Hematopoietic multipotent progenitor cell treated with erythropoietin and hydrocortisone succinate and interleukin-3 and kit ligand, for 17 days (in vitro differentiated cells): ENCODE data around the gene CTBP2.
"Not testable (repeated sequence)": the region's sequence is repeated elsewhere in the genome, so short reads cannot be mapped to it uniquely, and the experiment has no call there.

ENCODE experiments used
- DNase-seq: peaks from one replicate; pipeline ENCODE4 v3.0.0-alpha.2; 2015; ENCODE audit warnings: low spot score

Gene CTBP2

DNA sequence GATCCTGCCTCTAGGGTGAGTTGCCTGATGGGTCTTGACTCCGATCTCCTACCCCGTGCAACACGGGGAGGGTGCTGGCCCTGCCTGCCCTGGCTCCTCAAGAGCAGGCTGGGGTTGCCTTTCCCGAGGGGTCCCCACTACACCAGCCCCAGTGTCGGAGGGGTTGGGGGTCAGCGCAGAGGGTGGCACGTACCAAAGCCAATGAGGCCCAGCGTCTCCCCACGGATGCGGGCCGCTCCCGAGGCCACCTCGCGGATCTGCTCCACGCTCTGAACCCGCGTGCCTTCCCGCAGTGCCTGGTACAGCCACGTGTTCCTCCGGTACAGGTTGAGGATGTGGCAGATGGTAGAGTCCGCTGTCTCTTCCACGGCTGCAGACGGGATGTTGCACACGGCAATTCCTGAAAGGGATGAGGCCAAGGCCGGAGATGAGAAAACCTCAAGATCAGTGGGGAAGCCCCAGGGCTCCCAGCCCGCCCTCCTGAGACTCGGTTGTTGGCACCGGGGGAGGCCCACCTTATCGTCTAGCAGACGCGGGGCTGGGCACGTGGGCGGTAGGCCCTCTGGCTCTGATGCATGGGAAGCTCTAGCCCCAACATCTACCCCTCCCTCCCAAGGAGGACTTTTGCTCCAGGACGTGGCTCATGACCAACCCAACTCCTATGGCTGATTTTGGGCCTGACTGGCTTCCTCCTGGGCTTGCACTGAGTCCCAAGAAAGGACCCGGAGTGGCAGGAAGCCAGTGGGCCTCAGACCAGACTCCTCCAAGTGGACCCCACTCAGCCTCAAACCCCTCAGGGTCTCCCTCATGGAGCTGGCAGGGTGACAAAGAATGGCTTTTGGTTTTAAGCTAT lies 162.4 kb downstream of the CTBP2 start:
- DNase-seq = peak; percentile 43

DNA sequence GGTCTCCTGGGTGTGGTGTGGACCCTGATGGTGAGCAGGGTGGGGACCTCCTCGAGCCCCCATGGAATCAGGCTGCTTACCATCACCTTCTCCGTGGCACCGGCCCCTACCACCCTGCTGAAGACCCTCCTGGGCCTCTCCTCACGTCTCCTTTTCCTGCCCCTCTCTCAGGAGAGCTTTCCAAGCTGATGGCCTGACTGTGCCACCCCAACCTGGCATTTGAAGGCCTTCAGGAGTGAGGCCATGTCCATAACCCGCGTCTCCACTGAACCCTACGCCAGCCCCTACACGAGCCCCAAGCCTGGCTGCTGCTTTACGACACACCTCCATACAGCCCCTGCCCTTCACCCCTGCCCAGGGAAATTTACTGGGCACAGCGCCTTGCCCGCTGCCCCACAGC lies 163.1 kb downstream of the CTBP2 start:
- no peak for DNase-seq

DNA sequence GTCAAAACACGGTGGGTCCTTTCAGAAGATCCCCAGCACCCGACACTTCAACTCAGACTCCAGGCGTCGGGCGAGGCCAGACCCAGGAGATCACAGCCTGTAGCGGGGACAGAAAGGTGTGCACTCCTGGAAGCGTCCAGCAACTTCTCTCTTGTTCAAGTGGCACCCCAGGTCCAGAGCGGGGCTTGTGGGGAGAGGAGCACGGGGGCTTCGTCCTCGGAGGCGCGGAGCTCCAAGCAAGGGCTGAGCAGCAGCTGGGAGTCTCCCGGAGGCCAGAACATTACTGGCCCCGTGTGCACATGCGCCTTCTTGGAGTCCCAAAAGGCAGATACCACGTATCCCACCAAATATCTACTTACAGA lies 163.5 kb downstream of the CTBP2 start:
- DNase-seq = no peak

DNA sequence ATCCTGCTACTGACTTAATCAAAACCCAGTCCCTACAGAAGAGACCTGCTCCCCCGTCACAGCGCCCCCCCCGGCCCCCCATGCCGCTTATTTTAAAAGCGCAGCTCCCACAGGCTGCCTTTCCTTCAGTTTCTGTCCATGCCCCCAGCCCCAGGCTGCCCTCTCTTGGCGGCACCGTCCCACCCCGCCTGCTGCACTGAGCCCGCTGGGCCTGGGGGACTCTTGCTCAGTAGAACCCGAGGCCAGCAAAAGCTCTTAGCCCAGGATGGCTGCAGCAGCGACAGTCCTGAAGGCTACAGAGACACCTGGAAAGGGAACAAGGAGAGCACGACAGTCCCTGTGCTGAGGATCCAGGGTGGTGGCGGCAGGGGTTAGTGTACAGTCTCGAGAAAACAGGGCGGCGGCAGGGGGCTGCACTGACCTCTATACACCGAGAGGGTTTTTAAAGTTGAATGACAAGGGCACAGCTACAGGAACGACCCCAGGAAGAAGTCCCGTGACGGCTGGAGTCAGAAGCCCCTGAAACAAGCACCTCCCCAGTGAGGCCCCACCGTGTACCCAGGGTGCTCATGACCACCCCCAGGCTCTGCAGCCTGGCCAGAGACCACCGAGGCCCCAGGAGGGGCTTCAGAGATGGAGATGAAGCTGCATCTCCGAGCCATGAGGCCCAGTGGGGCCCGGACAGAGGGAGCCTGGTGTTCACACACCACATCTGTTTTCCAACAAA lies 164.1 kb downstream of the CTBP2 start:
- DNase-seq = no peak

DNA sequence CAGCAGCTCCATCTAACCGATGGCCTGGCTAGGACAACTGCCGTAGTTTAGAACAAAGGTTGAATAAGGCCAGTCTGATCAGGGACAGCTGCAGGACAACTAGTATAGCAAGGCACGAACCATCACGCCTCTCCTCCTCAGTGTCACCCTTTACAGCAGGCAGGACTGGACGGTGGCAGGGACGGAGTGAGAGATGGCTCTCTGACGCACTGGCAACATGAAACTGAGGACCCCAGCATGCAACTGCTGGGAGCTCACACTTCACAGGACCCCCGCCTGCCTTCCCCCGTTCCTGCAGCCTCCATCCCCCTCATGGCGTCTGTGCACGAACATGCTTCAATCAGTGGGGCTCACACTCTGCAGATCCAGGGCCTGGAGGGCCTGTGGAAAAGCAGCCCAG lies 164.8 kb downstream of the CTBP2 start:
- no peak for DNase-seq

DNA sequence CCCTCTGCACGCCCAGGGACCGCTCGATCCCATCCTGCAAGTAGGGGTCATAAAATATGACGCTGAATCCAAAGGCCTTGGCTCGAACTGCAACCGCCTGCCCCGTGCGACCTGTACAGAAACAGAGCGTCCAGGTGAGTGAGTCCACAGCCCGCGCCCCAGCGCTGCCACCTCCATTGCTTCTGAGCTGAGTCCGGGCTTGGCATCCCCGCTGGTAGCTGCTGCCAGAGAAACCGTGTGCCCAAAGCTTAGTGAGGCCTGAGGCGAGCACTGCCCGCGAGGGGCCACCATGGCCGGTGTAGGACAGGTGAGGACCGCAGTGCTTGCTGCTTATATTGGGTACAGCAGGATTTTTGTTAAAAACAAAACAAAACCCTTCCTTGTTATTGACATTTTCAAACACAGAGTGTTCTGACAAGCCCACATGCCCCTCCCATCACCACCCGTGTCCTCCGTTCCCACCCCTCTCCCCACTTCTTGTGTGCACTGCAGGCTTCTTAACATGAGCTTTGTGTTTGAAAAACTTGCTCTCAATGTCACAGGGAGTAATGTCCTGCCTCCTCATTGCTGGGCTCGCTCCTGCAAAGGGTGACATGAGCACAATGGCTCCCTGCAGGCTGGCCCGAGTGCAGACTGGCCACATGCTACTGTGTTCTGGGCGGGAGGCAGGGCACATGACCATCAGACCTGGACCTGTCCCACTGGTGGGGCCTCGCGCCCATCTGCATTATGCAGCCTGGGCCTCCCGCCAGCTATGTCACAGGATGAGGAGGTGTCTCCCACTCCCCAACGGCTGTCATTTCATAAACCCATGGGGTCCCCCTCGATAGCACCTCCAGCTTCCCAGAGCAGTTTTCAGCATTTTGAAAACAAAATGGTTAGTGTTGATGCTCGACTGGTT lies 165.5 kb downstream of the CTBP2 start:
- no peak for DNase-seq

DNA sequence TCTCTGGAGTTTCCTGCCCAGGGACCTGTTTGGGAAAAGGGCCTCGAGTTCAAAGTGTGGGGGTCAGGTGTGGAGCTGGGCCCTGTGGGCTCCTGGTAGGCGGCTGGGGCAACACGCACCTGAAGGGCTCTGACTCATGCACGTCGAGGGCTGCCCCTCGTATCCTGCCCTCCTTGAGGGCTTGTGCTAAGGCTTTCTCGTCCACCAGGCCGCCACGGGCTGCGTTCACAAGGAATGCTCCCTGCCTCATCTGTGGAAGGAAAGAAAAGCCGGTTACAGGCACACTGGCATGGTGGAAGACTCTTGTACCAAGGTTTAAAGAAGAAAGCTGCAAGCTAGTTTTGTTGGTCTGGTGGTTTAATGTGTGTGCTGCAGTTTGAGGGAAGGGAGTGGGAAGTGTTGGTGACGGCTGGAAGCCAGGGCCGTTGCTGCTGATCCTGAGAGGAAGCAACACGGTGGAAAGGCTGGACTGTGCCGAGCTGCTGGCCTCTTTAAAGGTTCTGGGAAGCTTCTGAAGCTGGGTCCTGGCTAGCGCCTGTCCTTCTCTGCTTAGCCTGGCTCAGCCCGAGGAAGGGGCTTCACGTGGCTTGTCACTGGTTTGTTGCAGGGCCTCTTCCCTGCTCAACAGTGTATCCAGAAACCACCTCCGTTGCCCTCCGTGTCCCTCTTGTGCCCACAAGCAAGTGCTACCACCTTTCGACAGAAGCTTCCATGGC lies 166.5 kb downstream of the CTBP2 start:
- DNase-seq = no peak

DNA sequence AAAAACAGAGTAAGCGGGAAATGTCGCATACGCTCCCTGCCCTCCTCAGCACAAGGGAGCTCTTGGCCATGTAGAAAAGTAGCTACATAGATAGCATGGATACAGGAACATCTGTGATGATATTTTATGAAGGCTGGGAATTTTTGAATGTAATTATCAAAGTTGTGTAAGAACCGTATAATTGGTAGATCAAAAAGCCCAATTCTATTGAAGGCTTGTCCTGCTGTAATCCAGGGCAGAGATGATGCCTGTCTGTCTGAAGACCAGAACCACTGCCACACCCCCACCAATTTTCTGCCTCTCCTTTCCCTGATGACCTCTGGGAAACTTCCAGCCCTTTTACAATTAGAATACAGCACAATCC lies 167.0 kb downstream of the CTBP2 start:
- no peak for DNase-seq

DNA sequence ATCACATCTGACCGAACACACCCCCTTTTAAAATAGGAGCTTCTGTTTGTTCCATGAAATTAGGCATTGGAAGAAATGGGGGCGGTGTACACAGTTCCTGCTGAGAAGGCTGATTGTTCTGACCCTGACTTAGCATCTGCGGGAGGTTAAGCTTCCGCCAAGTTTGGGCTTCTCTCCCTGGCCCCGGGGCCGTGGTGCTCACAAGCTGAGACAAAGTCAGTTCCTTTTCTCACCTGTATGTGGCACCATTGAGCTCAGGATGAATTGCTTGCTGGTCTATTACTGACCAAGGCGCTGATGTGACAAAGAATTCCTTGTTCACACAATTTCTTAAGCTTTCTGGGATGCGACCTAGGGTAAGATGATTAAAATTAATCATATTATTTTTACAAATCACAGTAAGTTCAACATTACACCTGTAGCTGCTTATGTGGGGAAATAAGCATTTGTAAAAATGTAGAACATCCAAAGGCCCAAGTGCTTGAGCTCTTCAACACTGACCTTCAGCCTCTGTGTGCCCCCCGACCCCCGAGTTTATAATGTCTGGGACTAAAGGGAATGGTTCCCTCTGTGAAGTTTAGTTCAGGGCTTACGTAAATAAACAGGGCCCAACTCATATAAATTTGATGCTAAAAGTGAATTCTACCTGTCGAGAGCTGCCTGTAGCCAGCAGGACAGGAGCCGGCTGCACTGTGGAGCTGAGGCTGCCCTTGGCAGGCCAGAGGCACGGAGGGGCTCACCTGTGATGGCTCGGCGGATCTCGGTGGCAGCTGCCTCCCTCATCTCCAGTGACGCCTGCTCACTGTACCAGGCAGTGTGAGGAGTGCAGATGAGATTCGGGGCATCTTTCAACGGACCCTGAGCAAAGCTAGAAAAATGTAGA lies 167.7 kb downstream of the CTBP2 start:
- peak; percentile 67 for DNase-seq

DNA sequence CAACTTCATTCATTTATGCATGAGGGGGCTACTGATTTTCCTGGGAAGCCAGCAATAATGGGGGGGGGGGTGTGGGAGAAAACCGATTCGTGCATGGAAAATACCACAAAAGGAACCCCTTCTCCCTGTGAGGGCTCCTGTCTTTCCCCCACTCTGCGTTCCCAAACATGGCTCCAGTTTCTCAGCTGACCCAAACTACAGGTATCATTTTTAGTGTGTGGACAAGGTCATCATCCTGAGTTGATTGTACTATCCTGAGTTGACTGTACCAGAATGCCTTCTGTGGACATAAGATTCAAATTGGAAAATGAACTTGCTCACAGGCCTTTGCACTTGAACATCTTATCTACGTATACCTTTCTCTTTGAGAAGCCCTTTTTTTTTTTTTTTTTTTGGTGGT lies 168.5 kb downstream of the CTBP2 start:
- DNase-seq = no peak

DNA sequence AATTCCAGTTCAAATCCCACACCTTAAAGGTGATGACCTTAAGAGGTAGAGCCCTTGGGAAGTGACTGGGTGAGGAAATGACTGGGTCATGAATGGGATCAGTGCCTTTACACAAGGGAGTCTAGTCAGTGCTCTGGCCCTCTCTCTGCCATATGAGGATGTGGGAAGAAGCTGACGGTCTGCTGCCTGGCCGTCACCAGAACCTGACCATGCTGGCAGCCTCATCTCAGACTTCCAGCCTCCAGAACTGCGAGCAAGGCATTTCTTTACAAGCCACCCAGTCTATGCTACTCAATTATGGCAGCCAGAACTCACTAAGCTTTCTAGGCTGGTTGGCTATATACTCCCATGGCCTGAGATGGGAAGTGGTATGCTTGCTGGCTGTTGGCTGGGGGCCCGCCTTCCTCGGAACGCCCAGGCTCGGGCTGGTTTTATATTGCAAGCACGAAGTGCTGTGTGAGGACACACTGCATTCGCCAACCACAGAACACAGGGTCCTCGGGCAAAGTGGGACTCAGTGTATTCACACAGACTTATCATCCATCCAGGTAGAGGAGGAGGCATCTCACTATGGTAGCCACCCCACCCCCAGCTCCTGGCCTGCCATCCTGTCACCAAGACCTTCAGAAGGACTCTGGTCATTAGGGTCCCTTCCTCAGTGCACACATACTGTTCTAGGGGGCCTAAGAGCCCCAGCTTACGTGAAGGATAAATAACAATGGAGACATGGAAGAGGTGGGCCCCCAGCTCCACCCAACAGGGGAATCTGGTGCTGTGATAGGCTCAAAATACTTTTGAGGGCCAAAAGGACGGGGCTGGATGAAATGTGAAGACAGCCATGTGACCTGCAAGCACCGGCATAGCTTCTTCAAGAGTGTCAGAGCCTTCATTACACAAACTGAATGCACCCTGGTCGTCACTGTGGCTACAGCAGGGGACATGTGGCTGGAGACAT lies 169.4 kb downstream of the CTBP2 start:
- no peak for DNase-seq

DNA sequence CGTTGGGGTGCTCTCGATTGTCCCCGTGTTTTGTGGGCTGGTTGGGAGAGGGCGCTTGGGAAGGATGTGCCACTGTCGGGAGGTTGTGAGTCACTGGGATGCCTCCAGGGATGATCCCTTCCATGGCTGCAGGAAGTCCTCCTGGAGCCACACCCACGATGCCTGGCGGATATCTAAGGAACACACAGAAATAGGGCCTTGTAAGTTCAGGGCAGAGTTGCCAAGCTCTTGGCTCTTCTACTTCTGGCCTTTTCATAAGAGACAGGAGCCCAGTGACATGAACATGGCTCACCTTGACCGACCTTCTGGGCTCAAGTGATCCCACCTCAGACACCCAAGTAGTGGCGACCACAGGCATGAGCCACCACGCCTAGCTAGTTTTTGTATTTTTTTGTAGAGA lies 170.8 kb downstream of the CTBP2 start:
- DNase-seq = no peak

DNA sequence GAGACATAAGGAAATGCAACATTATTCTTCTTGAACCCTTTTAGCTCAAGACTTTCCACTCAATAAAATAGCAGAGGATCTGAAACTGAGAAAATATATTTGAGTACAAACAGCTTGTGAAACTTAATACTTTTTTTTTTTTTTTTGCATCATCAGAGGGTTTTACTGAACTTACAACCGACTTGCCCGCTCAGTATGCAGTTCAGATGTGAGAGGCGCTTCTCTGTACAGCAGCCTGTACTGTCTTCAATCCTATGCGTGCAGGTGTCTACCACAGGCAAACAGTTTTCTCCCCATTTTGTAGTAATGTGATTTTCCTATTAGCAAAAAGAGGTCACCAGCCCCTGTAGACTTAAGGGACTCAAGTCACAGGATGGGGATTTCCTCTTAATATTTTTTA lies 171.6 kb downstream of the CTBP2 start:
- not testable (repeated sequence) for DNase-seq

DNA sequence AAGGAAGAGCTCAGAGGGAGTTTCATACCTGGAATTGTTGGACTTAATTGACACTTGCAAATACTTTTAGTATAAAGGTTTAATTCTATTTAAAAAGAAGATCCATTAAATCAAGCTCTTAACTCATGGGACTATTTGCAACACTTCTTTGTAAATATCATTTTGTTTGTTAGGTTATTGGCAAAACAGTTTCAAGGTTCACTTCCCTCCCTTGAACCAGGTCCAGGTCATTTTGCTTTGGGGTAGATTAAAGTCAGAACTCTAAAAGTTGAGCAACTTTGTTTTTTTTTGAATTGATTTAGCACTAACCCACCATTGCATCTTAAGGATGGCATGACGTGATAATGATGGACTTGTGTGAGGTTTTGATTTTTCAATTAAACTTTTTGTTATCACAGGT lies 172.6 kb downstream of the CTBP2 start:
- no peak for DNase-seq

DNA sequence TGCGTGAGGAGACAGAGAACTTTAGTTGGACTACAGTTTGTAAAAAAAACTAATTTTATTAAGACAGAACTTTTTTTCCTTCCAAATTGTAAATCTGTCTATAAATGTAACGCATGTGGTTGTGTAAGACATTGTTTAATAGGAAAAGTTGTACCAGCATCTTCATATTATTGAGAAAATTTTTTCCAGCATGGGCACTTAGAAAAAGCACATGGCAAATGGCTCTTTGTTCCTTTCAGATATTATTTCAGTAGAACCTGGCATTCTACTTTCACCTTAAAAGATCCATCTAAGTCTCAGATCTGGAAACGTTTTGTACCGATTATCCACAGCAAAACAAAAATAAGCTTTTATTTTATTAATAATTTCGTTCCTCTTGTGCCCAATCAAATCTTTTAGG lies 175.2 kb downstream of the CTBP2 start:
- DNase-seq = no peak

DNA sequence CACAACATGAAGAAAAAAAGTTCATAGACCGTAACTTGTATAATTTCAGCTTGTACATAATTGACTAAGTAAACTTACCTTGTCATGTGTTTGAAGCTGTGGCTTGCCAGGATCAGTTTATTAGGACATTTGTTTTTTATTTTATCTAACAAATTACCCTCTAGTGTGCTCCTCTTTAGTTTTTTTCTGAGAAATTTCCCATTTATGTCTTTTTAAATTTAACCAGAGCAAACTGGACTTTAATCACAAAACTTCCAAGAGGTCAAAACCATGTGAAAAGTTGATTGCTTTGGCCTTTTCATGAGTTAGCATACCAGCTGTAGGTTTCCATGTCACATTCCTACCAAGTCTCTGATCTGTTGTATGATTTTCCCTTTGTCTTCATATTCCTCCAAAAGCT lies 176.0 kb downstream of the CTBP2 start:
- no peak for DNase-seq

DNA sequence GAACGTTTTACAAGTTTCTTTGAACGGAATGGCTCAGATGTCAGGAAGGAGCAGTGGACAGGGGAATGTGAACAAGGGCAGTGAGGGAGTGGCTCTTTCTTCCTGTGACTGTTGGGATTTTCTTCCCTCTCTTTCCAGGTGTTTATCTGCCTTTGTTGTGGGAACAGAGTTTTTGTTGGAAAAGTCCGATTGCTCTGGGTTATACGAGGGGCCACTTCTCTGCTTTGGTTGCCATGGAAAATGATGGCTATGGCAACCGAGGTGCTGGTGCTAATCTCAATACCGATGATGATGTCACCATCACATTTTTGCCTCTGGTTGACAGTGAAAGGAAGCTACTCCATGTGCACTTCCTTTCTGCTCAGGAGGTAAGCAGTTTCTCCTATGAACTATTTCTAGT lies 177.0 kb downstream of the CTBP2 start:
- no peak for DNase-seq

DNA sequence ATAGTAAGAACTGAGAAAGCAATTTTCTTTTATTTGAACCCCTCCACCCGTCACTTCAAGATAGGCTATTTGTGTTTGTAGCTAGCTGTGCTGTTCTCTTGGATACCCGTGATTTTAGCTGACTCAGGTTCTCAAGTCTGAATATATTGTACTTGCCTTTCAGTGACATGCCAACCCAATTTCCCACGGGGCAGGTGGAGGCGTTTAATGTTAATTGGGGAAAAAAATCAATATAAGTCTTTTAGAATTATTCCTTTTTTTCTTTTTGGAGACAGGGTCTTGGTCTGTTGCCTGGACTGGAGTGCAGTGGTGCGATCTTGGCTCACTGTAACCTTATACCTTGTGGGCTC lies 182.0 kb downstream of the CTBP2 start:
- no peak for DNase-seq

DNA sequence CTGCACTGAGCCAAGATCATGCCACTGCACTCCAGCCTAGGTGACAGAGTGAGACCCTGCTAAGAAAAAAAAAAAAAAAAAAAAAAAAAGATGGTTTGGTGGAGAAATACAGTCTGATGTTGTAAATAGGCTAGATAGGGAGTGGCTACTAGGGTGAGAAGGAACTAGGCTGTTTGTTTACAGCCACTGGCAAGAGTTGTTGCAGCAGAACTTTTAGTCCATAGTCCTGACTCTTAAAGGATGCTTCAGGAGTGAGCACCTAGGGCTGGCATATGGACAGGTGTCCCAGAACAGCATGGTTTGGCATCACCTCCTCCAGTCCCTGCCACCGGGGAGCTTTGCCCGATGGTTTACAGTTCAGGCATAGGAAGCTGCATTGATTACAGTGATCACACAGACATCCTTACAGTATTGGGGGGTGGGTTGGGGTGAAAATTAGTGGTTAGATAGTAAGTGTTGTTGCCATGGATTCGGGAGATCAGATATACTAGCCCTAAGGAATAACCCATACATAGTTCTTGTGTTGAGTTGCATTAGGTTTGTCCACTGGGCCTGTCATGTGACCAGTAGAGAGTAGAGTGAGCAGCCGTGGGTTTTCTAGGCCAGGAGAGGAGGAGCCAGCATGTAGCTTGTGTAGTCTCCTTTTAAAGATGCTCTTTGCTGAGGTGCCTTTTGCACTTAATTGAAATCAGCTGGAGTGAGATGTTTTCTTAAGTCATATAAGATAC lies 182.6 kb downstream of the CTBP2 start:
- no peak for DNase-seq
